HepG2 (cell line): ENCODE data around the gene SOX9. TPM values are rescaled to one million over a fixed set of nuclear protein-coding genes. Genes with fewer than 3 reads are reported as not detected.

ENCODE experiments used
- ATRX ChIP-seq: sonication (generic); formaldehyde crosslinking; IDR thresholded peaks from 2 replicates; pipeline ENCODE4 v1.4.0; 2020; ENCODE audit warnings: missing genetic modification reagents, borderline replicate concordance
- BHLHE40 ChIP-seq: IDR thresholded peaks from 2 replicates; pipeline ENCODE4 v1.6.1; 2011; ENCODE audit warnings: low read length, improper control_type of control experiment
- HES4 ChIP-seq: sonication (generic); formaldehyde crosslinking; IDR thresholded peaks from 2 replicates; pipeline ENCODE4 v1.9.0; 2021; ENCODE audit warnings: mild to moderate bottlenecking, missing genetic modification reagents, borderline replicate concordance
- KAT7 ChIP-seq: IDR thresholded peaks from 2 replicates; pipeline ENCODE4 v1.6.1; 2018; ENCODE audit warnings: borderline replicate concordance, missing compliant biosample characterization
- KDM1A ChIP-seq: IDR thresholded peaks from 2 replicates; pipeline ENCODE4 v1.6.1; 2016; ENCODE audit warnings: missing compliant biosample characterization
- MBNL3 ChIP-seq: fragments of 250-450 bp; sonication (Bioruptor Pico); conservative IDR thresholded peaks from 2 replicates; pipeline ENCODE4 v1.8.0; 2022; ENCODE audit warnings: mild to moderate bottlenecking, inconsistent platforms
- NCOA1 ChIP-seq: sonication (generic); formaldehyde crosslinking; IDR thresholded peaks from 2 replicates; pipeline ENCODE4 v1.9.0; 2021; ENCODE audit warnings: missing genetic modification reagents
- PRPF4 ChIP-seq: fragments of 200-400 bp; formaldehyde crosslinking; IDR thresholded peaks from 2 replicates; pipeline ENCODE4 v1.6.1; 2016; ENCODE audit warnings: low read length, low read depth; ENCODE audit not compliant: poor library complexity, severe bottlenecking
- THYN1 ChIP-seq: sonication (generic); formaldehyde crosslinking; IDR thresholded peaks from 2 replicates; pipeline ENCODE4 v1.8.1; 2023; ENCODE audit warnings: low read depth, mild to moderate bottlenecking, moderate library complexity, missing genetic modification reagents, borderline replicate concordance
- ZNF383 ChIP-seq: sonication (generic); formaldehyde crosslinking; IDR thresholded peaks from 2 replicates; pipeline ENCODE4 v1.4.0; 2020; ENCODE audit warnings: missing genetic modification reagents, mild to moderate bottlenecking, borderline replicate concordance
- ZNF431 ChIP-seq: sonication (generic); formaldehyde crosslinking; IDR thresholded peaks from 2 replicates; pipeline ENCODE4 v1.9.0; 2022; ENCODE audit warnings: missing genetic modification reagents, low read depth, mild to moderate bottlenecking, borderline replicate concordance
- ZNF496 ChIP-seq: sonication (generic); formaldehyde crosslinking; IDR thresholded peaks from 2 replicates; pipeline ENCODE4 v1.8.1; 2023; ENCODE audit warnings: mild to moderate bottlenecking, moderate library complexity, missing genetic modification reagents; ENCODE audit not compliant: insufficient replicate concordance
- ZNF563 ChIP-seq: sonication (generic); formaldehyde crosslinking; IDR thresholded peaks from 2 replicates; pipeline ENCODE4 v1.8.0; 2022; ENCODE audit warnings: mild to moderate bottlenecking, moderate library complexity, missing genetic modification reagents
- ZNF747 ChIP-seq: sonication (generic); formaldehyde crosslinking; IDR thresholded peaks from 2 replicates; pipeline ENCODE4 v1.8.1; 2023; ENCODE audit warnings: missing genetic modification reagents, mild to moderate bottlenecking, borderline replicate concordance
- ZNF782 ChIP-seq: sonication (generic); formaldehyde crosslinking; IDR thresholded peaks from 2 replicates; pipeline ENCODE4 v1.4.0; 2020; ENCODE audit warnings: missing genetic modification reagents, mild to moderate bottlenecking, borderline replicate concordance
- ZNF841 ChIP-seq: sonication (generic); formaldehyde crosslinking; IDR thresholded peaks from 2 replicates; pipeline ENCODE4 v1.8.1; 2023; ENCODE audit warnings: missing genetic modification reagents, borderline replicate concordance
- polyA plus RNA-seq, 8 experiments: library from polyadenylated mRNA; depleted of rRNA in 3 of 8; stranded (reverse) in 7 of 8; unstranded in 1 of 8; fragments of >200 nt; fragmentation: Illumina TruSeq in 4 of 8; extraction: Trizol in 4 of 8; gene quantifications; 2 replicates each; pipeline versions ENCODE4 v1.2.1 to v1.2.3, GENCODE V29; 2011 to 2016; ENCODE audit warnings: low read depth in 4 of 8, missing spikeins in 1 of 8, mixed read lengths in 1 of 8; ENCODE audit not compliant: insufficient read depth in 1 of 8
- total RNA-seq, 5 experiments: library from RNA; depleted of rRNA; stranded (reverse); fragments of >200 nt; fragmentation: Illumina TruSeq; extraction: Trizol; gene quantifications; 2 replicates each; pipeline ENCODE4 v1.2.3, GENCODE V29; 2016; ENCODE audit warnings: low read depth in 1 of 5
- TF ChIP-seq, protein P1 (sequence below): sonication (generic); formaldehyde crosslinking; conservative IDR thresholded peaks from 2 replicates; pipeline ENCODE4 v1.4.0; 2020; ENCODE audit warnings: missing genetic modification reagents
- TF ChIP-seq, protein P2 (sequence below): sonication (generic); formaldehyde crosslinking; IDR thresholded peaks from 2 replicates; pipeline ENCODE4 v1.4.0; 2020; ENCODE audit warnings: missing genetic modification reagents
- TF ChIP-seq, protein P3 (sequence below): sonication (generic); formaldehyde crosslinking; IDR thresholded peaks from 2 replicates; pipeline ENCODE4 v1.4.0; 2020; ENCODE audit warnings: missing genetic modification reagents, borderline replicate concordance
- TF ChIP-seq, protein P4 (sequence below): sonication (generic); formaldehyde crosslinking; IDR thresholded peaks from 2 replicates; pipeline ENCODE4 v1.8.0; 2022; ENCODE audit warnings: missing genetic modification reagents, mild to moderate bottlenecking, borderline replicate concordance

The SOX9 gene
- total and polyA plus RNA-seq, 2 of the 13 experiments (the other 11 are each of a cell fraction or from before 2014, with no cell fraction given), result 16.1 to 27.6 TPM

DNA sequence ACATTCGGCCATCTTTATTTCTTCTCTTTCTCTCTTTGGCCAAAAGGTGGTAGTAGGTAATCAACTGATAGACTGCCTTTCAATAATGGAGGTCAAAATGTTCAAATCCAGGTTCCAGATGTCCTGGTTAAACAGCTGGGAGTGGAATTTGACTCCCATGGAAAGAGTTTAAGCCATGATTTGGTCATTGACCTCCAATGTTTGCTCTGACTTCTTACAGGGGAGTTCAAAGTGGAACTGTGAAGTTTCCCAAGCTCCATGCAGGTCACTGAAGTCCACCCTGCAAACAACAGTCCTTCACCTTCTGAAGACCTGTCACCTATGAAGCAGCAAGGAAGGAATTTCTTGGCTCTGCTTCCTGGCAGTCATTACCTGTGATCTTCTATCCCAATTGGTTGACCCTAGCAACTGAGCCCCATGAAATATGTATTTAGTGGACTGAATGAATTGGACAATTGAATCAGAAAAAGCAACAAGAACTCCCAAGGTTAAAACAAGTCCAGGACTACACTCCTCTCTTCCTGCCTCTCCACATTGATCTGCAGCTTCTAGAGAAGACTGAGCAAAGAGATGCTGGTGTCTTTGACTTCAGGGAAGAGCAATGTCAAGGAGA, 28.0 kb upstream of the SOX9 start (continued):
- no peak for TF ChIP-seq ZNF496 (CRISPR knock-in tag)
- no peak for TF ChIP-seq ZNF841 (CRISPR knock-in tag)
- TF ChIP-seq, protein P1, sequence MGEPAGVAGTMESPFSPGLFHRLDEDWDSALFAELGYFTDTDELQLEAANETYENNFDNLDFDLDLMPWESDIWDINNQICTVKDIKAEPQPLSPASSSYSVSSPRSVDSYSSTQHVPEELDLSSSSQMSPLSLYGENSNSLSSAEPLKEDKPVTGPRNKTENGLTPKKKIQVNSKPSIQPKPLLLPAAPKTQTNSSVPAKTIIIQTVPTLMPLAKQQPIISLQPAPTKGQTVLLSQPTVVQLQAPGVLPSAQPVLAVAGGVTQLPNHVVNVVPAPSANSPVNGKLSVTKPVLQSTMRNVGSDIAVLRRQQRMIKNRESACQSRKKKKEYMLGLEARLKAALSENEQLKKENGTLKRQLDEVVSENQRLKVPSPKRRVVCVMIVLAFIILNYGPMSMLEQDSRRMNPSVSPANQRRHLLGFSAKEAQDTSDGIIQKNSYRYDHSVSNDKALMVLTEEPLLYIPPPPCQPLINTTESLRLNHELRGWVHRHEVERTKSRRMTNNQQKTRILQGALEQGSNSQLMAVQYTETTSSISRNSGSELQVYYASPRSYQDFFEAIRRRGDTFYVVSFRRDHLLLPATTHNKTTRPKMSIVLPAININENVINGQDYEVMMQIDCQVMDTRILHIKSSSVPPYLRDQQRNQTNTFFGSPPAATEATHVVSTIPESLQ, result no peak
- peak; percentile 57; the same call in 1 of the 2 replicates for TF ChIP-seq ZNF747 (CRISPR knock-in tag)
- TF ChIP-seq KDM1A (CRISPR knock-in tag), result peak; percentile 80
- TF ChIP-seq, protein P2, sequence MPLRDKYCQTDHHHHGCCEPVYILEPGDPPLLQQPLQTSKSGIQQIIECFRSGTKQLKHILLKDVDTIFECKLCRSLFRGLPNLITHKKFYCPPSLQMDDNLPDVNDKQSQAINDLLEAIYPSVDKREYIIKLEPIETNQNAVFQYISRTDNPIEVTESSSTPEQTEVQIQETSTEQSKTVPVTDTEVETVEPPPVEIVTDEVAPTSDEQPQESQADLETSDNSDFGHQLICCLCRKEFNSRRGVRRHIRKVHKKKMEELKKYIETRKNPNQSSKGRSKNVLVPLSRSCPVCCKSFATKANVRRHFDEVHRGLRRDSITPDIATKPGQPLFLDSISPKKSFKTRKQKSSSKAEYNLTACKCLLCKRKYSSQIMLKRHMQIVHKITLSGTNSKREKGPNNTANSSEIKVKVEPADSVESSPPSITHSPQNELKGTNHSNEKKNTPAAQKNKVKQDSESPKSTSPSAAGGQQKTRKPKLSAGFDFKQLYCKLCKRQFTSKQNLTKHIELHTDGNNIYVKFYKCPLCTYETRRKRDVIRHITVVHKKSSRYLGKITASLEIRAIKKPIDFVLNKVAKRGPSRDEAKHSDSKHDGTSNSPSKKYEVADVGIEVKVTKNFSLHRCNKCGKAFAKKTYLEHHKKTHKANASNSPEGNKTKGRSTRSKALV, result no peak
- TF ChIP-seq NCOA1 (CRISPR knock-in tag), result peak; percentile 93
- no peak for TF ChIP-seq MBNL3 (CRISPR knock-in tag)
- no peak for TF ChIP-seq ZNF782 (CRISPR knock-in tag)
- TF ChIP-seq ZNF563 (CRISPR knock-in tag), result no peak
- TF ChIP-seq ZNF383, result no peak
- TF ChIP-seq ATRX (CRISPR knock-in tag), result no peak
- no peak for TF ChIP-seq PRPF4
- TF ChIP-seq BHLHE40, result no peak
- TF ChIP-seq, protein P3, sequence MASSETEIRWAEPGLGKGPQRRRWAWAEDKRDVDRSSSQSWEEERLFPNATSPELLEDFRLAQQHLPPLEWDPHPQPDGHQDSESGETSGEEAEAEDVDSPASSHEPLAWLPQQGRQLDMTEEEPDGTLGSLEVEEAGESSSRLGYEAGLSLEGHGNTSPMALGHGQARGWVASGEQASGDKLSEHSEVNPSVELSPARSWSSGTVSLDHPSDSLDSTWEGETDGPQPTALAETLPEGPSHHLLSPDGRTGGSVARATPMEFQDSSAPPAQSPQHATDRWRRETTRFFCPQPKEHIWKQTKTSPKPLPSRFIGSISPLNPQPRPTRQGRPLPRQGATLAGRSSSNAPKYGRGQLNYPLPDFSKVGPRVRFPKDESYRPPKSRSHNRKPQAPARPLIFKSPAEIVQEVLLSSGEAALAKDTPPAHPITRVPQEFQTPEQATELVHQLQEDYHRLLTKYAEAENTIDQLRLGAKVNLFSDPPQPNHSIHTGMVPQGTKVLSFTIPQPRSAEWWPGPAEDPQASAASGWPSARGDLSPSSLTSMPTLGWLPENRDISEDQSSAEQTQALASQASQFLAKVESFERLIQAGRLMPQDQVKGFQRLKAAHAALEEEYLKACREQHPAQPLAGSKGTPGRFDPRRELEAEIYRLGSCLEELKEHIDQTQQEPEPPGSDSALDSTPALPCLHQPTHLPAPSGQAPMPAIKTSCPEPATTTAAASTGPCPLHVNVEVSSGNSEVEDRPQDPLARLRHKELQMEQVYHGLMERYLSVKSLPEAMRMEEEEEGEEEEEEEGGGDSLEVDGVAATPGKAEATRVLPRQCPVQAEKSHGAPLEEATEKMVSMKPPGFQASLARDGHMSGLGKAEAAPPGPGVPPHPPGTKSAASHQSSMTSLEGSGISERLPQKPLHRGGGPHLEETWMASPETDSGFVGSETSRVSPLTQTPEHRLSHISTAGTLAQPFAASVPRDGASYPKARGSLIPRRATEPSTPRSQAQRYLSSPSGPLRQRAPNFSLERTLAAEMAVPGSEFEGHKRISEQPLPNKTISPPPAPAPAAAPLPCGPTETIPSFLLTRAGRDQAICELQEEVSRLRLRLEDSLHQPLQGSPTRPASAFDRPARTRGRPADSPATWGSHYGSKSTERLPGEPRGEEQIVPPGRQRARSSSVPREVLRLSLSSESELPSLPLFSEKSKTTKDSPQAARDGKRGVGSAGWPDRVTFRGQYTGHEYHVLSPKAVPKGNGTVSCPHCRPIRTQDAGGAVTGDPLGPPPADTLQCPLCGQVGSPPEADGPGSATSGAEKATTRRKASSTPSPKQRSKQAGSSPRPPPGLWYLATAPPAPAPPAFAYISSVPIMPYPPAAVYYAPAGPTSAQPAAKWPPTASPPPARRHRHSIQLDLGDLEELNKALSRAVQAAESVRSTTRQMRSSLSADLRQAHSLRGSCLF, result no peak
- TF ChIP-seq, protein P4, sequence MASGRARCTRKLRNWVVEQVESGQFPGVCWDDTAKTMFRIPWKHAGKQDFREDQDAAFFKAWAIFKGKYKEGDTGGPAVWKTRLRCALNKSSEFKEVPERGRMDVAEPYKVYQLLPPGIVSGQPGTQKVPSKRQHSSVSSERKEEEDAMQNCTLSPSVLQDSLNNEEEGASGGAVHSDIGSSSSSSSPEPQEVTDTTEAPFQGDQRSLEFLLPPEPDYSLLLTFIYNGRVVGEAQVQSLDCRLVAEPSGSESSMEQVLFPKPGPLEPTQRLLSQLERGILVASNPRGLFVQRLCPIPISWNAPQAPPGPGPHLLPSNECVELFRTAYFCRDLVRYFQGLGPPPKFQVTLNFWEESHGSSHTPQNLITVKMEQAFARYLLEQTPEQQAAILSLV (CRISPR knock-in tag), result no peak
- TF ChIP-seq HES4 (CRISPR knock-in tag), result no peak
- peak; percentile 58; the same call in 1 of the 2 replicates for TF ChIP-seq ZNF431 (CRISPR knock-in tag)
- TF ChIP-seq THYN1 (CRISPR knock-in tag), result no peak
- TF ChIP-seq KAT7, result 0 out of 2 replicates have a peak, but pooled peaks have one; percentile 11
